Astrocyte of the cerebellum (primary cell): Measurements from ENCODE around the gene PTPN14.

ENCODE experiments used
- DNase-seq: peaks from one replicate; pipeline ENCODE4 v3.0.0-alpha.2; 2011; ENCODE audit warnings: low read depth
- H3K4me3 ChIP-seq: 2 replicates; pipeline ENCODE4 v1.5.1; 2011; ENCODE audit warnings: mild to moderate bottlenecking, low read depth, low read length, moderate library complexity
- CTCF ChIP-seq: IDR thresholded peaks from 2 replicates; pipeline ENCODE4 v1.5.1; 2012; ENCODE audit warnings: low read length, low read depth, moderate library complexity, mild to moderate bottlenecking; ENCODE audit errors: missing control alignments
- in situ Hi-C: cut with HindIII; loops from 2 replicates; pipeline ENCODE4 v1.10.0; 2017; ENCODE audit warnings: low sequenced_read_pairs

Gene PTPN14

GRCh38 chr1:214552174-214552608, 789 bp upstream of the PTPN14 start:
- DNase-seq: no peak
- in situ Hi-C loops: no loop called here
- peak overlapping the region; percentile 89 for H3K4me3 ChIP-seq
- no peak for TF ChIP-seq CTCF

GRCh38 chr1:214550857-214551435, 456 bp downstream of the PTPN14 start:
- no peak for TF ChIP-seq CTCF
- in situ Hi-C loops: no loop called here
- peak overlapping the region; percentile 89 for H3K4me3 ChIP-seq

GRCh38 chr1:214550013-214550856, 1.2 kb downstream of the PTPN14 start:
- peak; percentile 57 for TF ChIP-seq CTCF
- peak overlapping the region; percentile 89 for H3K4me3 ChIP-seq
- no peak for DNase-seq
- in situ Hi-C loops: no loop called here

More at GRCh38 chr1:214550857-214551435, 456 bp downstream of the PTPN14 start:
- no peak for DNase-seq

DNA sequence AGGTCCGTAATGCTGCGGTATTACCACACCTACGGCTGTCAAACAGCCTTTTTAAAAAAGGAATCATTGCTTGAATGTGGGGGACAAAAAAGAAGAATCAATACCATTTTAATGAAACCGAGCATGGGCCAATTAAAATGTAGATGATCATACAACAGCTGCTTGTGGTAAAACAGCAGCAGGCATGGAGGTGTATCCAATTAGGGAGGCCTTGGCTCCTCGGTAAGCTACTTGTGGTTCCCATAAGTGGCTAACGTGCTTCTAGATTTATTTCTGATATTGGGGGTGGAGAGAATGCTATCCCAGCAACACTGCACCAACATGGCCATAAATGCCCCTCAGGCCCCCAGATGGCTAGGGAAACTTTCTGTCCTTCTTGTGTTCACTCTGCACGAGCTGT, 1.8 kb downstream of the PTPN14 start:
- DNase-seq: no peak
- TF ChIP-seq CTCF: no peak
- in situ Hi-C loops: loop anchor here (5.0 to 10.0 kb wide), 2 partner anchors 55 to 127 kb away; no protein-coding TSS in a partner anchor
- H3K4me3 ChIP-seq: peak overlapping the region; percentile 89

DNA sequence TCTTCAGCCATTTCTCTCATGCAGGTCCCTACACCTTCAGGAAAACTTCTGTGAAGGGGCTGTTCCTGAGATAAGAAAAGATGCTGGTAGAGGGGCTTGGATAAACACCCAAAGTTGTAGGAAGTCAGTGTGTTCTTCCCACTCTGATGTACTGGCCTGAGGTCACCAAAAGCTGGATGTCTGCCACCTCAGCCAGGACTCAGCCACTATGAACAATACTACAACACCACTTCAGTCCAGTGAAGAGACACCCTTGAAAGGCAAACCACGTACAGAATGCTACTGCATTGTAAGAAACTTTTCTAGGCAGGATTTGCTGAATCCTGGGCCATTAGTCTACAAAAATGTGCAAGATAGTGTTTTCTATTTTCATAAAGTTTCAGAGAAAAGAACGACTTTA, 2.4 kb downstream of the PTPN14 start:
- no peak for TF ChIP-seq CTCF
- no peak for DNase-seq
- in situ Hi-C loops: loop anchor here (5.0 to 10.0 kb wide), 2 partner anchors 54 to 127 kb away; no protein-coding TSS in a partner anchor
- peak overlapping the region; percentile 89 for H3K4me3 ChIP-seq

- TF ChIP-seq CTCF: no peak
- peak overlapping the region; percentile 89 for H3K4me3 ChIP-seq
- in situ Hi-C loops: loop anchor here (5.0 to 10.0 kb wide), 2 partner anchors 53 to 126 kb away; no protein-coding TSS in a partner anchor
- no peak for DNase-seq
These were observed 3.1 kb downstream of the PTPN14 start for GRCh38 chr1:214548271-214548670.
